Pulmonary artery endothelial cell (primary cell): ENCODE results near the gene WDR70. TPM values are rescaled to one million over a fixed set of nuclear protein-coding genes. Genes with fewer than 3 reads are reported as not detected.
A peak's percentile ranks its signal among the peaks of the same experiment; 100 is the strongest.
"Not testable (repeated sequence)": the region's sequence is repeated elsewhere in the genome, so short reads cannot be mapped to it uniquely, and the experiment has no call there.

Experiments
- DNase-seq: peaks from one replicate; pipeline ENCODE4 v3.0.0-alpha.2; 2011; ENCODE audit warnings: low read depth, low spot score
- total RNA-seq: library from RNA; depleted of rRNA; stranded (reverse); fragments of >200 nt; gene quantifications from 2 replicates; pipeline ENCODE4 v1.2.3, GENCODE V29; 2014

Gene WDR70
- total RNA-seq, 1 donor from 2014 or later: 35.9 TPM

- no peak for DNase-seq
Measured at GRCh38 chr5:37628876-37629275, 249.8 kb downstream of the WDR70 start.

- no peak for DNase-seq
Measured at GRCh38 chr5:37631939-37632338, 252.8 kb downstream of the WDR70 start.

- no peak for DNase-seq
Measured at GRCh38 chr5:37637165-37637845, 258.2 kb downstream of the WDR70 start.

- no peak for DNase-seq
Measured at GRCh38 chr5:37638897-37639296, 259.8 kb downstream of the WDR70 start.

- no peak for DNase-seq
Measured at GRCh38 chr5:37640088-37640487, 261.0 kb downstream of the WDR70 start.

- DNase-seq: no peak
Measured at GRCh38 chr5:37641933-37642332, 262.8 kb downstream of the WDR70 start.

GRCh38 chr5:37645707-37646106, 266.6 kb downstream of the WDR70 start:
- DNase-seq: no peak

- not testable (repeated sequence) for DNase-seq
Measured at GRCh38 chr5:37654566-37654965, 275.4 kb downstream of the WDR70 start.

- no peak for DNase-seq
Measured at GRCh38 chr5:37657046-37657445, 277.9 kb downstream of the WDR70 start.

GRCh38 chr5:37658440-37658839, 279.3 kb downstream of the WDR70 start:
- no peak for DNase-seq

GRCh38 chr5:37660319-37660718, 281.2 kb downstream of the WDR70 start:
- DNase-seq: no peak

GRCh38 chr5:37661227-37661920, 282.3 kb downstream of the WDR70 start:
- DNase-seq: no peak

- no peak for DNase-seq
Measured at GRCh38 chr5:37661951-37662350, 282.8 kb downstream of the WDR70 start.

- no peak for DNase-seq
Measured at GRCh38 chr5:37662362-37662761, 283.2 kb downstream of the WDR70 start.

GRCh38 chr5:37662789-37663485, 283.8 kb downstream of the WDR70 start:
- no peak for DNase-seq

- DNase-seq: no peak
Measured at GRCh38 chr5:37663538-37663937, 284.4 kb downstream of the WDR70 start.

- DNase-seq: no peak
Measured at GRCh38 chr5:37664551-37664950, 285.4 kb downstream of the WDR70 start.

GRCh38 chr5:37665272-37665671, 286.2 kb downstream of the WDR70 start:
- DNase-seq: no peak

GRCh38 chr5:37665889-37666288, 286.8 kb downstream of the WDR70 start:
- DNase-seq: peak; percentile 29

- no peak for DNase-seq
Measured at GRCh38 chr5:37667430-37667829, 288.3 kb downstream of the WDR70 start.

- no peak for DNase-seq
Measured at GRCh38 chr5:37667846-37668245, 288.7 kb downstream of the WDR70 start.

GRCh38 chr5:37668524-37669047, 289.5 kb downstream of the WDR70 start:
- DNase-seq: peak; percentile 78
